Stomach (tissue), 9 donors: ENCODE measurements around the gene PM20D2. TPM values are rescaled to one million over a fixed set of nuclear protein-coding genes. Genes with fewer than 3 reads are reported as not detected.

ENCODE experiments used
- DNase-seq, 2 donors: peaks; one replicate each; pipeline versions ENCODE4 v3.0.0 to v3.0.0-alpha.2; 2013 to 2019
- H3K27ac ChIP-seq, 5 donors: fragments of 200-600 bp in 4 of 5; sonication (generic) in 4 of 5; one replicate each; pipeline ENCODE4 v1.5.1; 2013 to 2019; ENCODE audit warnings: mild to moderate bottlenecking in 1 of 5, moderate library complexity in 1 of 5
- H3K27me3 ChIP-seq, 3 donors: fragments of 200-600 bp; sonication (generic); one replicate each; pipeline ENCODE4 v1.5.1; 2017 to 2019; ENCODE audit warnings: mixed run types in 1 of 3
- H3K36me3 ChIP-seq, 4 donors: fragments of 200-600 bp; sonication (generic); 1 replicate in 3 of 4; 2 replicates in 1 of 4; pipeline ENCODE4 v1.5.1; 2016 to 2019
- H3K4me1 ChIP-seq, 4 donors: fragments of 200-600 bp; sonication (generic); one replicate each; pipeline ENCODE4 v1.5.1; 2016 to 2019
- H3K4me3 ChIP-seq, 4 donors: fragments of 200-600 bp; sonication (generic) in 3 of 4; one replicate each; pipeline ENCODE4 v1.5.1; 2016 to 2019; ENCODE audit warnings: mild to moderate bottlenecking in 1 of 4
- H3K9me3 ChIP-seq, 4 donors: fragments of 200-600 bp; sonication (generic); one replicate each; pipeline ENCODE4 v1.5.1; 2016 to 2019
- EP300 ChIP-seq: sonication (generic); formaldehyde crosslinking; IDR thresholded peaks from one replicate; pipeline ENCODE4 v1.6.1; 2017; ENCODE audit warnings: antibody characterized with exemption
- POLR2A ChIP-seq, 4 donors: fragments of 450-650 bp; IDR thresholded peaks; one replicate each; pipeline ENCODE4 v1.6.1; 2016; ENCODE audit warnings: antibody characterized with exemption in 4 of 4, control low read depth in 2 of 4, mild to moderate bottlenecking in 1 of 4, moderate library complexity in 1 of 4
- POLR2AphosphoS5 ChIP-seq, 3 donors: sonication (generic); formaldehyde crosslinking; IDR thresholded peaks; one replicate each; pipeline ENCODE4 v1.6.1; 2016; ENCODE audit warnings: antibody characterized with exemption in 3 of 3
- WGBS, 5 donors: extraction: QIAGEN DNeasy Blood & Tissue Kit in 3 of 5; methylation state at CpG; one replicate each; pipeline versions ENCODE4 v1.1.5 to v1.1.7; 2013 to 2018; 5-methylcytosine and 5-hydroxymethylcytosine counted together
- intact Hi-C: fragments of 100-400 bp; cut with DNase I; formaldehyde crosslinking; loops from one replicate; pipeline ENCODE4 v1.15.1; 2023; ENCODE audit warnings: low total_unique reads
- polyA plus RNA-seq, 3 donors: library from polyadenylated mRNA; stranded (reverse); fragments of 200-250 nt; gene quantifications; one replicate each; pipeline ENCODE4 v1.2.3, GENCODE V29; 2013
- total RNA-seq, 5 donors: library from RNA; depleted of rRNA; stranded (reverse); fragments of >200 nt; gene quantifications; one replicate each; pipeline versions ENCODE4 v1.1.0 to v1.2.3, GENCODE V29; 2014 to 2016
- TF ChIP-seq, protein P1 (sequence below), 7 experiments: fragments of 450-650 bp in 4 of 7; fragments of 200-600 bp in 3 of 7; sonication (generic) in 3 of 7; IDR thresholded peaks; one replicate each; pipeline ENCODE4 v1.5.1; 2016 to 2019; ENCODE audit warnings: antibody characterized with exemption in 7 of 7, control low read depth in 2 of 7, mild to moderate bottlenecking in 1 of 7
- donor health status: healthy with polysubstance abuse.
- donor health status: Bipolar disorder and iron deficiency.
- donor health status: healthy.

The PM20D2 gene
- total and polyA plus RNA-seq, 8 donors = 1.2 to 22.4 (median 5.6) TPM

DNA sequence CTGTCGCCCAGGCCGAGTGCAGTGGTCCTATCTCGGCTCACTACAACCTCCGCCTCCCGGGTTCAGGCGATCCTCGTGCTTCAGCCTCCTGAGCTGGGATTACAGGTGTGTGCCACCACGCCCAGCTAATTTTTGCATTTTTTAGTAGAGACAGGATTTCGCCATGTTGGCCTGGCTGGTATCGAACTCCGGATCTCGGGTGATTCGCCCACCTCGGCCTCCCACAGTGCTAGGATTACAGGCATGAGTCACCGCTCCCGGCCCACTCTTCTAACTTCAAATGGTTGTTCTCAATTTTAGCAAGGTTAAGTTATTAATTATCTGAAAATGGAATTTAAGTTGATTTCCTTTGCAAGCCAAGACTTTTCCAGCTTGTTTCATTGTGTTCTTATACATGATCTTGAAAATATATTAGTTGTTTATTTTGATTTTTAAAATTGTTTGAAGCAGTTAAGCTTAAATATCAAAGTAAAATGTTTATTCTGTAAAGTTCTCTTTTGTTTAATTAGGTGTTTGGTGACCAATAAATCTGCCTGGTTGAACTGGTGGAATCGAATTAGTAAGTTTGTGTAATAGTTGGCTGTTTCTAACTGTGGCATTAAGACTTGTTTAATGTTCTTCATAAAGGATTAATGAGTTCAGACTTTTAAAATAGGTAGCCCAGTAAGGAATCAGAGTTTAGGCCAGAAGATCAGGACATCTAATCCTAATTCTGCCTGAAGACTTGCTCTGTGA lies 2.3 kb downstream of the PM20D2 start:
- 88 to 91% (median 88%) methylated on average over 17 of the region's 17 CpGs for WGBS, 5 donors
- Histone ChIP-seq H3K36me3 (peaks cover 0 to 4% (median 3%) of the 10 kb centered on the region in 4 donors), H3K27ac (peak overlapping the region in 2 of 5 donors; percentile 31 to 93), H3K4me1 (peaks cover 0 to 57% (median 24%) of the 10 kb centered on the region in 4 donors), H3K9me3 (no peaks in the 10 kb centered on the region), H3K27me3 (no peaks in the 10 kb centered on the region), H3K4me3 (peak overlapping the region in 1 of 4 donors; percentile 77)
- intact Hi-C loops = no loop called here
- DNase-seq = no peak
- no peak for TF ChIP-seq POLR2AphosphoS5 (IDR thresholded peaks at IDR 0.05)
- TF ChIP-seq, protein P1, sequence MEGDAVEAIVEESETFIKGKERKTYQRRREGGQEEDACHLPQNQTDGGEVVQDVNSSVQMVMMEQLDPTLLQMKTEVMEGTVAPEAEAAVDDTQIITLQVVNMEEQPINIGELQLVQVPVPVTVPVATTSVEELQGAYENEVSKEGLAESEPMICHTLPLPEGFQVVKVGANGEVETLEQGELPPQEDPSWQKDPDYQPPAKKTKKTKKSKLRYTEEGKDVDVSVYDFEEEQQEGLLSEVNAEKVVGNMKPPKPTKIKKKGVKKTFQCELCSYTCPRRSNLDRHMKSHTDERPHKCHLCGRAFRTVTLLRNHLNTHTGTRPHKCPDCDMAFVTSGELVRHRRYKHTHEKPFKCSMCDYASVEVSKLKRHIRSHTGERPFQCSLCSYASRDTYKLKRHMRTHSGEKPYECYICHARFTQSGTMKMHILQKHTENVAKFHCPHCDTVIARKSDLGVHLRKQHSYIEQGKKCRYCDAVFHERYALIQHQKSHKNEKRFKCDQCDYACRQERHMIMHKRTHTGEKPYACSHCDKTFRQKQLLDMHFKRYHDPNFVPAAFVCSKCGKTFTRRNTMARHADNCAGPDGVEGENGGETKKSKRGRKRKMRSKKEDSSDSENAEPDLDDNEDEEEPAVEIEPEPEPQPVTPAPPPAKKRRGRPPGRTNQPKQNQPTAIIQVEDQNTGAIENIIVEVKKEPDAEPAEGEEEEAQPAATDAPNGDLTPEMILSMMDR (IDR thresholded peaks at IDR 0.05) = no peak
- no peak for TF ChIP-seq EP300
- no peak for TF ChIP-seq POLR2A (IDR thresholded peaks at IDR 0.05)

GRCh38 chr6:89154131-89154530 lies 8.3 kb downstream of the PM20D2 start:
- peaks cover 0 to 39% (median 27%) of the 10 kb centered on the region in 4 donors for H3K36me3 ChIP-seq
- TF ChIP-seq, protein P1 (IDR thresholded peaks at IDR 0.05) = no peak
- TF ChIP-seq POLR2AphosphoS5 (IDR thresholded peaks at IDR 0.05) (no peak), POLR2A (IDR thresholded peaks at IDR 0.05) (no peak), EP300 (no peak)
- peaks cover 0 to 18% (median 5%) of the 10 kb centered on the region in 4 donors for H3K4me1 ChIP-seq
- no peak overlapping the region for H3K27ac ChIP-seq
- DNase-seq = no peak
- H3K4me3 ChIP-seq = no peak overlapping the region
- no peaks in the 10 kb centered on the region for H3K9me3 ChIP-seq
- intact Hi-C loops = no loop called here
- 77 to 91% (median 87%) methylated on average over 1 of the region's 1 CpG for WGBS, 5 donors
- no peaks in the 10 kb centered on the region for H3K27me3 ChIP-seq

DNA sequence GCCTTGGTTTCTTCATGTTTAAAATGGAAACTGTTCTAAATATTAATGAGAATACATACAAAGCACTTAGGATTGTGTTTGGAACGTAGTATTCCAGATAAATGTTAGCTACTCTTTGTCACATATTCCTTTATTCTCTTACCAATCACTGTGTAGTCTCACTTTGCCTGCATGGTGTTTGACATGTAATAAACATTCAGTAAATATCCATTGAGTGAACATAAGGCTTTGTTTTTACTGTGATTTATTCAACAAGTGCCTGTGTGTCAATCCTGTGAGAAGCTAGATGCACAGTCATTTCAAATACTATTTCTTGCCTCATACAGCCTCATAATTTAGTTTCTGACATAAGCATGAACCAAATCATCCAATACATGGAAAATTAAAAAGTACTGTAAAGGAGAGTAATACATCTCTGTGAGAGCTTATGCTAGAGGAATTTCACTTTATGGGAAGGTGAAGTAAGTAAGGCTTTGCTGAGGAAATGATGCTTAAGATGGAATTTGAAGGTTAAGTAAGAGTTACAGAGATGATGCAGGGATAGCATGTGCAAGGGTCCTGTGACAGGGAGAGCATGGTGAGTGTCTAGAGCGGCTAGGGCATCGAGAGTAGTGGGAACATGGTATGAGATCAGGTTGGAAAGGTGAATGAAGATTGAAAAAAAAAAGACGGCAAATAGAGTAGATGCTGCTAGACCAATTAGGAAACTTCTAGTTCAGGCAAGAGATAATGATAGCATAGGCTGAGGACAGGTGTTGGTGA lies 14.7 kb downstream of the PM20D2 start:
- DNase-seq = no peak
- Histone ChIP-seq H3K27ac (peak overlapping the region in 3 of 5 donors; percentile 59 to 89 (median 74)), H3K27me3 (no peaks in the 10 kb centered on the region), H3K4me1 (peaks cover 0 to 6% (median 0%) of the 10 kb centered on the region in 4 donors), H3K9me3 (no peaks in the 10 kb centered on the region), H3K4me3 (no peak overlapping the region), H3K36me3 (peaks cover 7 to 72% (median 63%) of the 10 kb centered on the region in 4 donors)
- intact Hi-C loops = no loop called here
- TF ChIP-seq, protein P1 (IDR thresholded peaks at IDR 0.05) = no peak
- no peak for TF ChIP-seq POLR2AphosphoS5 (IDR thresholded peaks at IDR 0.05)
- no peak for TF ChIP-seq POLR2A (IDR thresholded peaks at IDR 0.05)
- no peak for TF ChIP-seq EP300
- WGBS, 5 donors = 90 to 96% (median 96%) methylated on average over 4 of the region's 4 CpGs

DNA sequence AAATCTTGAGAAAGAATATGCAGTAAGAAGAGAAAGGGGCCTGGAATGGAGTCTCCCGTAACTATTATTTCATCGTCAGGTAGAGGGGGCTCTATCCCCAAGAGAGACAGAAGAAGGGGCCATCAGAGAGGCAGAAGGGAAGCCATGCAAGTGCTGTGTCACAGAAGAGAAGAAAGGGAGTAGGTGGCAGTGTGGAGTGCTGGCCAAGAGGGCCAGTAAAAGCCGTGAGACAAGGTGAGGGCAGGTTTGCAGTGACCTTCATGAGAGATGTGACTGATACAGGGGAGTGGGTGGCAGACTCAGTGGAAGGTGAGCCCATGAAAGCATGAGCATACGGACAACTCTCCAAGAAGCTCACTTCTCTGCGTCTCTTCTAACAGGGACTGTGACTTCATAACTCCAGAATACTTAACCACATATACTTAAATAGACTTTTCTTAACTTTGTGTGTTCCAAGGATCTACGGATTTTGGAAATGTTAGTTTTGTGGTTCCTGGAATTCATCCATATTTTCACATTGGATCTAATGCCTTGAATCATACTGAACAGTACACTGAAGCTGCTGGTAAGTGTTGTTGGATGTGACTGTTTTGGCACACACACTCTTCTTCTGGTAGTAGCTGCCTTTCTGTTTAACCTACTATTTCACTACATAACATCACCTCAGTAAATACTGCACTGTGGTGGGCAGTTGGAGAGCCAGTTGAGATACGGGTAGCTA lies 15.6 kb downstream of the PM20D2 start:
- intact Hi-C loops = no loop called here
- Histone ChIP-seq H3K27me3 (no peaks in the 10 kb centered on the region), H3K27ac (peak overlapping the region in 4 of 5 donors; percentile 56 to 89 (median 66)), H3K36me3 (peaks cover 7 to 70% (median 61%) of the 10 kb centered on the region in 4 donors), H3K9me3 (no peaks in the 10 kb centered on the region), H3K4me3 (no peak overlapping the region), H3K4me1 (peaks cover 0 to 6% (median 0%) of the 10 kb centered on the region in 4 donors)
- peak in 1 of 3 donors; percentile 10 for TF ChIP-seq POLR2AphosphoS5 (IDR thresholded peaks at IDR 0.05)
- TF ChIP-seq, protein P1 (IDR thresholded peaks at IDR 0.05) = no peak
- peak in 1 of 2 donors; percentile 19 for DNase-seq
- WGBS, 5 donors = 66 to 78% (median 76%) methylated on average over 7 of the region's 7 CpGs
